HG03196 (cell line): ENCODE results near the gene YTHDF1.

Source experiments
- ATAC-seq: cut with Tn5 transposase; IDR thresholded peaks from one replicate; pipeline ENCODE4 v1.9.1; 2021; ENCODE audit not compliant: unreplicated experiment

The YTHDF1 gene

GRCh38 chr20:63212393-63212730 lies 3.6 kb downstream of the YTHDF1 start:
- ATAC-seq, result no peak

GRCh38 chr20:63210011-63210605 lies 5.8 kb downstream of the YTHDF1 start:
- ATAC-seq, result no peak

- no peak for ATAC-seq
These were observed 7.5 kb downstream of the YTHDF1 start for GRCh38 chr20:63208346-63208909.

GRCh38 chr20:63206878-63207277 lies 9.1 kb downstream of the YTHDF1 start:
- ATAC-seq, result no peak

GRCh38 chr20:63205896-63206295 lies 10.0 kb downstream of the YTHDF1 start:
- ATAC-seq, result no peak

- no peak for ATAC-seq
These were observed 11.6 kb downstream of the YTHDF1 start for GRCh38 chr20:63204362-63204761.

GRCh38 chr20:63202811-63203526 lies 13.0 kb downstream of the YTHDF1 start:
- ATAC-seq, result no peak

GRCh38 chr20:63202021-63202420 lies 13.9 kb downstream of the YTHDF1 start:
- ATAC-seq, result no peak

GRCh38 chr20:63198606-63199005 lies 17.3 kb downstream of the YTHDF1 start:
- ATAC-seq, result no peak

- no peak for ATAC-seq
These were observed 19.0 kb downstream of the YTHDF1 start for GRCh38 chr20:63196768-63197470.

- ATAC-seq, result no peak
These were observed 21.1 kb downstream of the YTHDF1 start for GRCh38 chr20:63194797-63195173.

GRCh38 chr20:63194007-63194796 lies 21.7 kb downstream of the YTHDF1 start:
- ATAC-seq, result no peak

GRCh38 chr20:63192721-63193120 lies 23.2 kb downstream of the YTHDF1 start:
- ATAC-seq, result no peak

GRCh38 chr20:63191400-63191799 lies 24.5 kb downstream of the YTHDF1 start:
- no peak for ATAC-seq

GRCh38 chr20:63190828-63191227 lies 25.1 kb downstream of the YTHDF1 start:
- no peak for ATAC-seq

GRCh38 chr20:63189846-63190559 lies 25.9 kb downstream of the YTHDF1 start:
- no peak for ATAC-seq

- no peak for ATAC-seq
These were observed 26.6 kb downstream of the YTHDF1 start for GRCh38 chr20:63189322-63189642.

GRCh38 chr20:63188641-63189321 lies 27.1 kb downstream of the YTHDF1 start:
- ATAC-seq, result no peak

- ATAC-seq, result no peak
These were observed 27.8 kb downstream of the YTHDF1 start for GRCh38 chr20:63188159-63188442.

- no peak for ATAC-seq
These were observed 28.4 kb downstream of the YTHDF1 start for GRCh38 chr20:63187338-63188158.
